ENCODE results near the gene MROH2A.

Gene MROH2A

DNA sequence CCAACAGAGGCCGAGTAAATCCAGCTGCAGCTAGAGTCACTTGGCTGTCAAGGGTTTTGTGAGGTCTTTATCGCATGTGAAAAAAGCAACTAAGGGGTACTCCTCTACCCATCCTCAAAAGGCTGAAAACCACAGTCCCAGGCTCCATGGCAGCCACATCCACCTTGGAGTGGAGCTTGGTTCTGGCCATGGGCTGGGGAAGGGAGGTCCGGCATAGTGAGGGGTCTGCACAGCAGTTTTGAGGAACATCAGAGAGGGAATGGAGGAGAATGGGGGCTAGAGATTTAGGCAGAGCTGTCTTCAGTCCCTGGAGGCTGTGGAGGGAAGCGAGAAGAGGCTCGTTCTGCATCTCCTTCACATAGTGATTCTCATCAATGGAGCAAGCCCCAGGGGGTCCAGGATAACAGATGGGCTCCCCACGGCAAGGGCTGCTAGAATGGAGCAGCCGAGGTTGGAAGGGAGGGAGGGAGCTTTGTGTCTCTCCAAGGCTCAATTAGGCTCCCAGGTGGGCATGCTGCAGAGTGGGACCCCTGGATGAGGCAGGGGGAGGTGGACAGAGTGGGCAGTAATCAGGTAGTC, 21.0 kb downstream of the MROH2A start:
- no peak for DNase-seq (ENCODE audit: low read depth)

DNA sequence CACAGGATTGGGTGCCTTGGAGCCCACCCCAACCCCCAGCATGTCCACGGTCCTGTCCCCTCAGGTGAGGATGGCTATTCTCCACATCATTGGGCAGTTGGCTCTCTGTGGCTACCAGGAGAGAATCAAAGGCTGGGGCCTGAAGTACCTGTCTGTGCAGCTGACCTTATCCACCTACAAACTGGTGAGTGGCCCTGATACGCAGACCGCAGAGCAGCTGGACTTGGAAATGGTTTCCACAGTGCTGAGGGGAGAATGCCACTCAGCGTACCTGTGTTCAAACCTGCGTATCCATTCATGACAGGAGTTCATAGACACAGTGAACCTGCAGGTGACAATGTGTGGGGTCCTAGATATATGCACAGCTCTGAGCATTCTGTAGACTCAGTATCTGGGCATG, 21.6 kb downstream of the MROH2A start:
- no peak for DNase-seq (ENCODE audit: low read depth)

GRCh38 chr2:233800208-233800607, 22.1 kb downstream of the MROH2A start:
- DNase-seq (ENCODE audit: low read depth): no peak

GRCh38 chr2:233801357-233802131, 23.4 kb downstream of the MROH2A start:
- DNase-seq (ENCODE audit: low read depth): no peak

DNA sequence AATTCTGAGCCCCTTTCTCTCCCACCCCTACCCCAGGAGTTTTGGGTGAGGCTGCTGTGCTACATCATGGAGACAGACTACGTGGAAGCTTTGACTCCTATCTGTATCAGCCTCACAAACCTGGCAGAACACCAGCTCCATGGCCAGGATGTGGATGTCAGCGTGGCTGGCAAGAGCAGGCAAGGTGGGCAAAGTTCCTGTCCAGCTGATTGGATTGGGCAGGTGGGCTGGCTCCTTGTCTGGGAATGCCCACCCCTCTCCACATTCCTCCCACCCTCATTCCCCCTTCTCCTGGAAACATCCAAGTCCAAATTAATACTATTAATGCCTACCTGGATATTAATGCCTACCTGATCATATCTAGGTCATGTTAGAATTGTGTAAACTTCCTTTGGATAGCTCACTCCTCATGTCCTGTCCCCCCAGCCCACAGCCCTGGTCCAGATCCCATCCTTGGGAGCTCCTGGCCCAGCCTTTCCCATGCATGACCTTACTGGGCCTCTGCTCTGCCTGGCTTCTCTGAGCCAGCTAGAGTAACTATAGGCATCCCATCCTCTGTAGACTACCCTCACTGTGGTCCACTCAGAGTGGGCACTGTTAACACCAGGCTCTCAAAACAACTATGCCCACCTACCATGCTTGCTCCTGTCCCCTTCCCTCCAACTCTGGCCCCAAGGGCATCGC, 24.1 kb downstream of the MROH2A start:
- no peak for DNase-seq (ENCODE audit: low read depth)

- no peak for DNase-seq (ENCODE audit: low read depth)
These were observed 25.3 kb downstream of the MROH2A start for GRCh38 chr2:233803292-233803911.

GRCh38 chr2:233803994-233804393, 25.9 kb downstream of the MROH2A start:
- no peak for DNase-seq (ENCODE audit: low read depth)

DNA sequence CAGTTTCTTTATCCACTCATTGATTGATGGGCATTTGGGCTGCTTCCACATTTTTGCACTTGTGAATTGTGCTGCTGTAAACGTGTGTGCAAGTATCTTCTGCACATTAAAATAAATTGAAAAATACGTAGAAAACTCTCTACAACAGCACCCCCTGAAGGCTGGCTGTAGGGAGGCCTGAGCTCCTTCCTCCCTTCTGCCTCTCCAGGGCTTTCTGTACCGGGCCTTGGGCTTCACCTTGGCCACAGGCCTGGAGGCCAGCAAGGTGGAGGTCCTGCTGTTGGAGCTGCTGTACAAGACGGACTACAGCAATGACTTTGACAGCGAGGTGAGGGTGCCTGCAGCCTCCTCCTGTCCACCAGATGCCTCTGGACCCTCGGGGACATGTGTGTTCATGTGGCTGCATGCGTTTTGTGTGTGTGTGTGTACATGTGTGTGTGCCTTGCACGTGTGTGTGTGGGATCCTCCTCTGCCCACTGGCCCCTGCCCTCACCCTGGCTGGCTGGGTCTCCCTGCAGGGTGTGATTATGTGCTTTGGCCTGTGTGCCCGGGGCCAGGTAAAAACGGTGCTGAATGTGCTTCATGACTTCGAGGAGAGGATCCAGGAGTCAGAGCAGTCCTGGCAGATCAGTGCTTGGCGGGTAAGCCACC, 29.2 kb downstream of the MROH2A start:
- no peak for DNase-seq (ENCODE audit: low read depth)

DNA sequence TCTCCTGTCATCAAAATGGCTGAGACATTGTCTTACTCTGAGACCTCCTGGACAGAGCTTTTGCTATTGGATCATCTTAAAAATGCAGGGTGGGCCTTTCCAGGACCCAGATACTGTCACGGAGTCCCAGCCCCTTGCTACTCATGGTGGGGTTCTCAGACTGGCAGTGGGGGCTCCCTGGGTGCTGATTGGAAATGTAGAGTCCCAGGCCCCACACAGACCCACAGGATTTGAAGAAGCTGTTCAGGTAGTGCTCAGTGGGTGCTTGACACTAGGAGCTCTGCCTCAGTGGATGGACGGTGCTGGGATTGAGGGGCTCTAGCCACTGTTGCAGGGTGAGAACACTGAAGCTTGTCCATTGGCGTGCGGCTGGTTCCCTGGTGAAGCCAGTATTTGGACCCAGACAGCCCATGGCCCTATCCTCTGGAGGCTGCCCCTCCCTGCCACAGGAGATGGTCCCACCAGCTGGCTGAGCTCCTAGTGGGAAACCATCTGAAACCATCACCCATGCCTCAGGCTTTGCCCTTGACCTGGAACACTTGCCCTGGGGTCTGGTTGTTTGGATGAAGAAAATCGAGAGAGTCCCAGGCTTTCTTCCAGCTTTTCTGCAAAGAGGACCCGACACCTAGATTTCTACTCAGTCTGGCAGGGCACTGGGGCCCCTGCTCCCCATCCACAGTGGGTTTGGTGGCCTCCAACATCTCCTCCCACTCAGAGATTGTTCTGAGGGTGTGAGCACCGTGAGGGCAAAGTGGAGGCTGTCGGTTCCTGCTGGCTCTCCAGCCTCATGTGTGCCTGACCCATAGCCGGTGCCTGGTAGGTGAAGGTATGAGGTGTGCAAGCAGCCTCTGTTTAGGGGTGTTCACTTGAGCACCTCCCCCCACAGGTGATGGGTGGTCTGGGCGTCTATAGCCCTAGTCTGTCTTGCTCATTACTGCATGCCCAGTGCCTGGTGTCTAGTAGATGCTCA, 30.1 kb downstream of the MROH2A start:
- no peak for DNase-seq (ENCODE audit: low read depth)

DNA sequence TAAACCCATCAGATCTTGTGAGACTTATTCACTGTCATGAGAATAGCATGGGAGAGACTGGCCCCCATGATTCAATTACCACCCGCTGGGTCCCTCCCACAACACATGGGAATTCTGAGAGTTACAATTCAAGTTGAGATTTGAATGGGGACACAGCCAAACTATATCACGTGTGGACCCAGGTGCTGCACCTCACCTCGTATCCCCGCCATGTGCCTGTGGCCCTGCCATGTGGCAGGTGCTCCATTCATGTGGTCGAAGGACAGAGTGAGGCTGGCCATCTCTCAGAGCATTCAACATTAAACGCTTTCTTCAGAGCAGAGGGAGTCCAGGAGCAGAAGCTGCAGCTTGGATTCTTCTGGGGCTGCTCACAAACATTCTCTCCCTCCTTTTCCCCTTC, 32.3 kb downstream of the MROH2A start:
- DNase-seq (ENCODE audit: low read depth): no peak

GRCh38 chr2:233811087-233811486, 33.0 kb downstream of the MROH2A start:
- DNase-seq (ENCODE audit: low read depth): no peak

- no peak for DNase-seq (ENCODE audit: low read depth)
These were observed 33.6 kb downstream of the MROH2A start for GRCh38 chr2:233811732-233812131.

DNA sequence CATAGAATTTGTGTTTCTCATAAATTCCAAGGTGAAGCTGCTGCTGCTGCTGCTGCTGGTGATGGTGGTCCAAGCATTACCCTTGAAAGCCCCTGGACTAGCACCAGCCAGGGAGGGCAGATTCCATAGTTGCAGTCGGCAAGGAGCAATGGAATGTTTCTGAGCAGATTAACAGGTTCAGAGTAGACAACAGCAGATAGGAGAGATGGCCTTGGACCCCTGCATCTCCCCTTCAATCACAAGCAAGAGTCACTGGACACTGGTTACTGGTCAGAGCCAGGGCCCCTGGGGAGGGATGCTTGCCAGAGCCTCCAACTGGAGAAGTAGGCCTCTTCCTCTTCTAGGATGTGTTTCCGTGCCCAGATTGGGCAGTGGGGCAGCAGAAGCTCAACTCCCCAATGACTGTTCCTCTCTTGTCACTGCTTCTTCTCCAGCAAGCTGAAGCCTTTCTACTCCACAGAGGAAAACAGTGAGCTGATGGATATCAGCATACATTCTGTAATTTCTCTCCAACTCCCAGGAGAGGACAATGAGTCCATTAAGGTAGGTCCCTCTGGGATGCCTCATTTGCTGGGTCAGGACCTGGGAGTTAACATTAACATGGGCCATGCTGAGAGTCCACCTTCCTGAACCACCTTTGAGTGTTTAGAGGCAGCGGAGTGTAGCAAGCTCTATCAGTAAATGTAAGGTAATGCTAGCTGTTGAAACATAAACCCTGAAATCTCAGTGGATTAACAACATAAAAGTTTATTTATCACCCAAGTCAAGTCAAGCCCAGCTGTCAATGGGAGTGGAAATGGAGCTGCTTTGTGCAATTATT, 35.3 kb downstream of the MROH2A start:
- DNase-seq (ENCODE audit: low read depth): no peak

- DNase-seq (ENCODE audit: low read depth): no peak
These were observed 36.1 kb downstream of the MROH2A start for GRCh38 chr2:233814056-233814835.

DNA sequence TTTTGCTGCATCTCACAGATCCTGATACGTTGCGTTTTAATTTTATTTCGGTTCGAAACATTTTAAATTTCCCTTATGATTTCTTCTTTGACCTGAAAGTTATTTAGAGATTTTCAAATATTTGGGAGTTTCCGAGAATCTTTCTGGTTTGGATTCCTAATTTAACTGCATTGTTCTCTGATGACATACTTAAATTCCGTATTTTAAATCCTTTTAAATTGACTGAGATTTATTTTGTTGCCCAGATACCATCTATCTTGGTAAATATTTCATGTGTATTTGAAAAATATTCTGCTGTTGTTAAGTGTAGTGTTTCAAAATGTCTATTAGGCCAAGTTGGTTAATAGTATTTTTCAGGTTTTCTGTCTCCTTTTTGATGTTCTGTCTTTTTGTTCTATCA, 37.7 kb downstream of the MROH2A start:
- no peak for DNase-seq (ENCODE audit: low read depth)

GRCh38 chr2:233816334-233816733, 38.2 kb downstream of the MROH2A start:
- no peak for DNase-seq (ENCODE audit: low read depth)

DNA sequence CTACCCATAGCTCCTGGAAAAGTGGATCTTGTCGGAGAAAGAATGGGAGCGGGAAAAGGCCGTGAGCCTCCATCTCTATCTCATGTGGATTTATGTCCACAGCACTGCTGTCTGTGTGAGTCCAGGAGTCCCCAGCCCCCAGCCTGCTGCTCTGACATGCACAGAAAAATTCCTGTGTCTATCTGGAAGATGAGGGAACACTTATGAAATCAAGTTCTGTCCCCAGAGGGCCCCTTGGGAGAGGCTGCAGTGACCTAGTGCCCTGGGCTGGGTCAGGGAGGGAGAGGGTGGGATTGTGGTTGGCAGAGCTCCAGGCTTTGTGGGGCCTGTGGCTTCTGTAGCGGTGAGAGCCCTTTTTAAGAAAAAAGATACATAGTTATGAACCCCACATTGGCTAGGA, 38.6 kb downstream of the MROH2A start:
- DNase-seq (ENCODE audit: low read depth): no peak

GRCh38 chr2:233817361-233817911, 39.3 kb downstream of the MROH2A start:
- DNase-seq (ENCODE audit: low read depth): no peak

DNA sequence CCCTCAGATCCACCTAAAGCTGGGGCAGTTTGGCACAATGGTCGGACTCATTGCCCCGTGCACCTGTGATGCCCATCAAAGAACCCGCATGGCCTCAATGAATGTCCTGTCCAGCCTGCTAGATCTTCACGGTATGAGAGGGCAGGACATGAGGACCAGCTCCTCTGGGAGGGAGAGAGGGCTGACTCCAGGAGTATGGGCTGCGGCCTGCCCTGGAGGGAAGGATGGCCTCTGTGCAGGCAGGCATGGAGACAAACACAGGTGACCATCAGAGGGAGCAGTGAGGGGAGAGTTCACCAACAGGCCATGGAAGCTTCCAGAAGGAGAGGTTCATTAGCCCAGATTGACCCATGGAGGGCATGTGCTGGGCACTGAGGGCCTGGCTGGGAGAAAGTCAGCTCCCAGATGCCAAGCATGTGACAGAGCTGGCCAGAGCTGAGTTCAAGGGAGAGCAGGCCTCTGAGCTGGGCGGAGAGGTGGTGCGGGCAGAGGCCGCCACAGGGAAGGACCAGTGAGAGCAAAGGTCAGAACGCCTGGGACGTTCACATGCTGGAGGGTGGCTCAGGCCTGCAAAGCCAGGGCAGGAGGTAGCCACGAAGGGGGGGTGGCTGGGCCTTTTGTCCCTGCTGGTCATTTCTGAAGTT, 40.0 kb downstream of the MROH2A start:
- no peak for DNase-seq (ENCODE audit: low read depth)

Data from HS-5 (cell line).